Lung (tissue), 13 donors: ENCODE data around the gene PBX2. TPM values are rescaled to one million over a fixed set of nuclear protein-coding genes. Genes with fewer than 3 reads are reported as not detected.

Experiments
- ATAC-seq: fragments of 200-7000 bp; cut with Tn5 transposase; one replicate; pipeline ENCODE4 v1.9.1; 2020; ENCODE audit warnings: moderate number of reproducible peaks; ENCODE audit not compliant: insufficient read depth, low FRiP score
- DNase-seq, 3 donors: peaks; one replicate each; pipeline ENCODE4 v3.0.0-alpha.2; 2013 to 2017
- H3K27ac ChIP-seq, 2 donors: one replicate each; pipeline ENCODE4 v1.5.1; 2013; ENCODE audit warnings: mild to moderate bottlenecking in 2 of 2, moderate library complexity in 2 of 2, control low read depth in 1 of 2, inconsistent platforms in 1 of 2, low read depth in 1 of 2, low read length in 1 of 2
- H3K27me3 ChIP-seq, 3 donors: one replicate each; pipeline ENCODE4 v1.5.1; 2013; ENCODE audit warnings: low read length in 2 of 3; ENCODE audit not compliant: control insufficient read depth in 3 of 3, insufficient read depth in 3 of 3
- H3K36me3 ChIP-seq, 4 donors: one replicate each; pipeline ENCODE4 v1.5.1; 2013; ENCODE audit warnings: low read length in 4 of 4, mild to moderate bottlenecking in 1 of 4, moderate library complexity in 1 of 4; ENCODE audit not compliant: control insufficient read depth in 4 of 4, insufficient read depth in 4 of 4
- H3K4me1 ChIP-seq, 5 donors: one replicate each; pipeline ENCODE4 v1.5.1; 2013; ENCODE audit warnings: low read length in 5 of 5, mild to moderate bottlenecking in 2 of 5, moderate library complexity in 1 of 5; ENCODE audit not compliant: control insufficient read depth in 5 of 5, insufficient read depth in 5 of 5
- H3K4me3 ChIP-seq: one replicate; pipeline ENCODE4 v1.5.1; 2013; ENCODE audit warnings: mild to moderate bottlenecking, control low read depth, moderate library complexity
- H3K9ac ChIP-seq, 2 donors: one replicate each; pipeline ENCODE4 v1.5.1; 2013; ENCODE audit warnings: low read length in 2 of 2, control low read depth in 1 of 2; ENCODE audit not compliant: insufficient read depth in 1 of 2
- H3K9me3 ChIP-seq, 4 donors: one replicate each; pipeline ENCODE4 v1.5.1; 2013; ENCODE audit warnings: low read length in 3 of 4, mild to moderate bottlenecking in 1 of 4, moderate library complexity in 1 of 4; ENCODE audit not compliant: control insufficient read depth in 4 of 4, insufficient read depth in 3 of 4
- CTCF ChIP-seq: IDR thresholded peaks from 2 replicates; pipeline ENCODE4 v1.5.1; 2012; ENCODE audit warnings: mild to moderate bottlenecking; ENCODE audit errors: control extremely low read depth, extremely low read depth
- WGBS, 2 donors: extraction: QIAGEN DNeasy Blood & Tissue Kit; methylation state at CpG; one replicate each; pipeline ENCODE4 v1.1.7; 2013; 5-methylcytosine and 5-hydroxymethylcytosine counted together
- polyA plus RNA-seq, 2 donors: library from polyadenylated mRNA; stranded (reverse); fragments of 200-250 nt; gene quantifications; one replicate each; pipeline ENCODE4 v1.2.1, GENCODE V29; 2013
- small RNA-seq: library from RNA; depleted of rRNA; stranded (forward); fragments of <200 nt; gene quantifications from one replicate; pipeline ENCODE3, GENCODE V24; 2014; ENCODE audit warnings: low replicate concordance
- total RNA-seq, 2 donors: library from RNA; depleted of rRNA in 1 of 2; stranded (reverse); fragments of >200 nt in 1 of 2; gene quantifications; one replicate each; pipeline ENCODE4 v1.2.1, GENCODE V29; 2014 to 2021
- donor health status: control.
- donor health status: control.
- donor health status: Bipolar disorder and iron deficiency.
- donor health status: healthy.
- donor health status: DM: yes; HTN: yes; CAD: no.

Gene PBX2
- total and polyA plus RNA-seq, 4 donors: 56.0 to 128 (median 85.9) TPM

GRCh38 chr6:32140420-32141046, 49.5 kb downstream of the PBX2 start:
- Histone ChIP-seq H3K9ac (no peak overlapping the region), H3K4me3 (no peak overlapping the region), H3K27me3 (peaks cover 0 to 26% (median 5%) of the 10 kb centered on the region in 3 donors), H3K9me3 (no peaks in the 10 kb centered on the region), H3K36me3 (no peaks in the 10 kb centered on the region), H3K4me1 (no peaks in the 10 kb centered on the region), H3K27ac (no peak overlapping the region)
- WGBS, 2 donors: 65 to 74% methylated on average over 5 of the region's 5 CpGs
- ATAC-seq (no peak), DNase-seq (no peak)
- TF ChIP-seq CTCF: no peak

- DNase-seq (no peak), ATAC-seq (no peak)
- H3K27ac ChIP-seq: no peak overlapping the region
- no peaks in the 10 kb centered on the region for H3K36me3 ChIP-seq
- WGBS, 2 donors: 72 to 79% methylated on average over 5 of the region's 5 CpGs
- H3K9ac ChIP-seq: no peak overlapping the region
- H3K4me1 ChIP-seq: no peaks in the 10 kb centered on the region
- no peak overlapping the region for H3K4me3 ChIP-seq
- peaks cover 0 to 25% (median 9%) of the 10 kb centered on the region in 3 donors for H3K27me3 ChIP-seq
- H3K9me3 ChIP-seq: no peaks in the 10 kb centered on the region
- TF ChIP-seq CTCF: no peak
These were observed 50.4 kb downstream of the PBX2 start for GRCh38 chr6:32139590-32139989.

GRCh38 chr6:32137454-32137853, 52.5 kb downstream of the PBX2 start:
- DNase-seq: no peak
- H3K9me3 ChIP-seq: no peaks in the 10 kb centered on the region
- H3K4me3 ChIP-seq: no peak overlapping the region
- TF ChIP-seq CTCF: no peak
- no peaks in the 10 kb centered on the region for H3K36me3 ChIP-seq
- no peak for ATAC-seq
- peaks cover 0 to 23% (median 9%) of the 10 kb centered on the region in 3 donors for H3K27me3 ChIP-seq
- no peaks in the 10 kb centered on the region for H3K4me1 ChIP-seq
- H3K27ac ChIP-seq: no peak overlapping the region
- no peak overlapping the region for H3K9ac ChIP-seq

Small RNAs within 50 kb of the gene (small RNA-seq; reads per million reads assigned to genes)
- gene AL662884.1 (not detected), gene MIR6833 (not detected)

Other genes with a start within 250 kb of the PBX2 start
- gene CFB, start 244.1 kb downstream of the PBX2 start, total RNA-seq: 100 to 1,000 TPM; 212 to 255 TPM
- gene CFB, start 244.1 kb downstream of the PBX2 start, polyA plus RNA-seq: 100 to 1,000 TPM; 173 to 297 TPM
- 10 to 100 TPM; 57.5 to 69.0 TPM for gene NELFE, start 231.2 kb downstream of the PBX2 start, total RNA-seq
- 10 to 100 TPM; 53.1 to 59.9 TPM for gene NELFE, start 231.2 kb downstream of the PBX2 start, polyA plus RNA-seq
- 10 to 100 TPM; 28.1 to 70.6 TPM for gene SKIC2, start 231.0 kb downstream of the PBX2 start, total RNA-seq
- 10 to 100 TPM; 52.7 to 78.0 TPM for gene SKIC2, start 231.0 kb downstream of the PBX2 start, polyA plus RNA-seq
- gene DXO, start 218.1 kb downstream of the PBX2 start, total RNA-seq: 10 to 100 TPM; 11.9 to 18.7 TPM
- 10 to 100 TPM; 15.1 to 23.9 TPM for gene DXO, start 218.1 kb downstream of the PBX2 start, polyA plus RNA-seq
- 100 to 1,000 TPM in 1 of 2 donors, 10 to 100 TPM in 1; 82.6 to 183 TPM for gene C4A, start 208.1 kb downstream of the PBX2 start, total RNA-seq
- 100 to 1,000 TPM in 1 of 2 donors, 10 to 100 TPM in 1; 48.3 to 284 TPM for gene C4A, start 208.1 kb downstream of the PBX2 start, polyA plus RNA-seq
- 100 to 1,000 TPM; 168 to 170 TPM for gene C4B, start 175.4 kb downstream of the PBX2 start, total RNA-seq
- 100 to 1,000 TPM in 1 of 2 donors, 10 to 100 TPM in 1; 58.2 to 296 TPM for gene C4B, start 175.4 kb downstream of the PBX2 start, polyA plus RNA-seq
- gene CYP21A2, start 151.8 kb downstream of the PBX2 start, total RNA-seq: 1 to 10 TPM in 1 of 2 donors, under 1 TPM in 1; 0.43 to 1.5 TPM
- 1 to 10 TPM in 1 of 2 donors, under 1 TPM in 1; 0.48 to 1.9 TPM for gene CYP21A2, start 151.8 kb downstream of the PBX2 start, polyA plus RNA-seq
- 100 to 1,000 TPM in 1 of 2 donors, 10 to 100 TPM in 1; 56.9 to 117 TPM for gene TNXB, start 80.9 kb downstream of the PBX2 start, total RNA-seq
- gene TNXB, start 80.9 kb downstream of the PBX2 start, polyA plus RNA-seq: 10 to 100 TPM; 21.3 to 99.8 TPM
- gene ATF6B, start 62.0 kb downstream of the PBX2 start, total RNA-seq: 100 to 1,000 TPM in 1 of 2 donors, 10 to 100 TPM in 1; 50.3 to 101 TPM
- 10 to 100 TPM; 50.1 to 74.5 TPM for gene ATF6B, start 62.0 kb downstream of the PBX2 start, polyA plus RNA-seq
- 1 to 10 TPM; 2.5 to 4.2 TPM for gene FKBPL, start 59.9 kb downstream of the PBX2 start, total RNA-seq
- gene FKBPL, start 59.9 kb downstream of the PBX2 start, polyA plus RNA-seq: 1 to 10 TPM; 5.1 to 7.3 TPM
- gene PRRT1, start 38.3 kb downstream of the PBX2 start, total RNA-seq: 1 to 10 TPM in 1 of 2 donors, under 1 TPM in 1; 0.57 to 2.0 TPM
- gene PRRT1, start 38.3 kb downstream of the PBX2 start, polyA plus RNA-seq: 1 to 10 TPM in 1 of 2 donors, under 1 TPM in 1; 0.53 to 1.4 TPM
- gene PPT2, start 36.1 kb downstream of the PBX2 start, total RNA-seq: 100 to 1,000 TPM in 1 of 2 donors, 10 to 100 TPM in 1; 14.9 to 212 TPM
- gene PPT2, start 36.1 kb downstream of the PBX2 start, polyA plus RNA-seq: 1 to 10 TPM; 5.7 to 7.3 TPM
- 10 to 100 TPM in 1 of 2 donors, 1 to 10 TPM in 1; 9.6 to 10.5 TPM for gene EGFL8, start 25.6 kb downstream of the PBX2 start, total RNA-seq
- 10 to 100 TPM in 1 of 2 donors, 1 to 10 TPM in 1; 3.8 to 10.9 TPM for gene EGFL8, start 25.6 kb downstream of the PBX2 start, polyA plus RNA-seq
- gene AGPAT1, start 14.1 kb downstream of the PBX2 start, total RNA-seq: 10 to 100 TPM; 24.7 to 52.6 TPM
- gene AGPAT1, start 14.1 kb downstream of the PBX2 start, polyA plus RNA-seq: 10 to 100 TPM; 32.1 to 48.9 TPM
- gene RNF5, start 11.8 kb downstream of the PBX2 start, total RNA-seq: 10 to 100 TPM; 45.2 to 66.7 TPM
- gene RNF5, start 11.8 kb downstream of the PBX2 start, polyA plus RNA-seq: 10 to 100 TPM; 56.3 to 94.4 TPM
- gene AGER, start 5.9 kb downstream of the PBX2 start, total RNA-seq: 100 to 1,000 TPM; 178 to 342 TPM
- gene AGER, start 5.9 kb downstream of the PBX2 start, polyA plus RNA-seq: 1,000 to 10,000 TPM in 1 of 2 donors, 100 to 1,000 TPM in 1; 352 to 1,487 TPM
- 10 to 100 TPM in 1 of 2 donors, 1 to 10 TPM in 1; 8.1 to 54.0 TPM for gene GPSM3, start 2.4 kb upstream of the PBX2 start, total RNA-seq
- gene GPSM3, start 2.4 kb upstream of the PBX2 start, polyA plus RNA-seq: 100 to 1,000 TPM in 1 of 2 donors, 10 to 100 TPM in 1; 40.7 to 145 TPM
- gene NOTCH4, start 33.9 kb upstream of the PBX2 start, total RNA-seq: 10 to 100 TPM; 43.0 to 43.3 TPM
- gene NOTCH4, start 33.9 kb upstream of the PBX2 start, polyA plus RNA-seq: 10 to 100 TPM; 38.8 to 54.6 TPM
- not detected for gene TSBP1, start 181.7 kb upstream of the PBX2 start, total RNA-seq
- not detected for gene TSBP1, start 181.7 kb upstream of the PBX2 start, polyA plus RNA-seq
- not detected for gene BTNL2, start 217.0 kb upstream of the PBX2 start, total RNA-seq
- not detected for gene BTNL2, start 217.0 kb upstream of the PBX2 start, polyA plus RNA-seq
- gene HLA-DRA, start 249.7 kb upstream of the PBX2 start, total RNA-seq: 100 to 1,000 TPM; 421 to 991 TPM
- 1,000 to 10,000 TPM in 1 of 2 donors, 100 to 1,000 TPM in 1; 760 to 1,160 TPM for gene HLA-DRA, start 249.7 kb upstream of the PBX2 start, polyA plus RNA-seq